Muscle of arm (tissue), 12 donors: Measurements from ENCODE around the gene CDK17. TPM values are rescaled to one million over a fixed set of nuclear protein-coding genes. Genes with fewer than 3 reads are reported as not detected.
"Not testable (repeated sequence)": the region's sequence is repeated elsewhere in the genome, so short reads cannot be mapped to it uniquely, and the experiment has no call there.

Source experiments
- DNase-seq: peaks from one replicate; pipeline ENCODE4 v3.0.0-alpha.2; 2013
- polyA plus RNA-seq, 12 donors: library from polyadenylated mRNA; unstranded; fragments of 120-200 nt; gene quantifications; one replicate each; pipeline ENCODE4 v1.2.1, GENCODE V29; 2013; ENCODE audit not compliant: insufficient read length in 12 of 12

CDK17 gene
- polyA plus RNA-seq, 12 donors = 24.3 to 41.6 (median 31.8) TPM; not detected in 1

- DNase-seq = peak; percentile 34
Measured at GRCh38 chr12:96420277-96420835, 20.1 kb upstream of the CDK17 start.

DNA sequence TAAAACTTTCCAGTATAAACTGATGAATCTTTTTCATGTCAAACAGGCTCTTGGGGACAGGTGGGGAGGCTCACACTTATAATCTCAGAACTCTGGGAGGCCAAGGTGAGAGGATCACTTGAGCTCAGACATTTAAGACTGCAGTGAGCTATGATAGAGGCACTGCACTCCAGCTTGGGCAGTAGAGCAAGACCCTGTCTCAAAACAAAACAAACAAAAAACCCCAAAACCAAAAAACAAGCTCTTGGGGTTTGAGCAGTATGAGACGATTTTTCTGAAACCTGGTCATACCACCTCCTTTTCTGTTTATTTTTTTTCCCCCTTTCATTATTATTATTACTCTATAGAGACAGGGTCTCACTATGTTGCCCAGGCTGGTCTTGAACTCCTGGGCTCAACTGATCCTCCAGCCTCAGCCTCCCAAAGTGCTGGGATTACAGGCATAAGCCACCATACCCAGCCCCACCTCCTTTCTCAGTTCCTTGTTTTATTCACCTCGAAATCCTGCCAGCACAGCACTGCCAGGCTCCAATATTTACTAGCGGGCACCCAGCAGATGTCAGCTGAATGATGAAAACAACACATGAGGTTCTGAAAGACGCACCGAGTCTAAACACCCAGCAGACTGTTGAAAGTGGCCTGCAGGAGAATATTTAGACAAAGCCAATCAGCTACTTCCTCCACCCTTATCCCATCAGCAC lies 19.5 kb upstream of the CDK17 start:
- no peak for DNase-seq

GRCh38 chr12:96417688-96418087 lies 17.4 kb upstream of the CDK17 start:
- DNase-seq = not testable (repeated sequence)

- no peak for DNase-seq
Measured at GRCh38 chr12:96416033-96416799, 16.0 kb upstream of the CDK17 start.

GRCh38 chr12:96414637-96415036 lies 14.4 kb upstream of the CDK17 start:
- DNase-seq = no peak

GRCh38 chr12:96412431-96412830 lies 12.2 kb upstream of the CDK17 start:
- no peak for DNase-seq

DNA sequence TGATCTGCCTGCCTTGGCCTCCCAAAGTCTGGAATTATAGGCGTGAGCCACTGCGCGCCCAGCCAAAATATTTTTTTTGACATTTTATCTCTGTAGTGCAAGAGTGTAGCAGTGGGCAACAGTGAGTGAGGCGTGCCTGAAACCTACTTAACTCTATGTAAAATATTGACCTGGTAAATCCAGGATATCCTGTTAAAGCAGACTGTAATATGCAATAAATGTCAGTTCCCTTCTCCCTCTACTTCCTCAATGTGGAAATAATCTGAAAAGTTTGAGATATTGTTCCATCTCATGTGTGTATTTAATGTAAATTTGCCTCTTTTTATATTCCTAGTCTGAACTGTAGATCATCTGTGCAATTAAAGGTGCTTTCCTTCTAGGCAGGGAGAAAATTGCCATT lies 9.5 kb upstream of the CDK17 start:
- DNase-seq = no peak

- DNase-seq = no peak
Measured at GRCh38 chr12:96408993-96409392, 8.8 kb upstream of the CDK17 start.

- not testable (repeated sequence) for DNase-seq
Measured at GRCh38 chr12:96407429-96408097, 7.3 kb upstream of the CDK17 start.

DNA sequence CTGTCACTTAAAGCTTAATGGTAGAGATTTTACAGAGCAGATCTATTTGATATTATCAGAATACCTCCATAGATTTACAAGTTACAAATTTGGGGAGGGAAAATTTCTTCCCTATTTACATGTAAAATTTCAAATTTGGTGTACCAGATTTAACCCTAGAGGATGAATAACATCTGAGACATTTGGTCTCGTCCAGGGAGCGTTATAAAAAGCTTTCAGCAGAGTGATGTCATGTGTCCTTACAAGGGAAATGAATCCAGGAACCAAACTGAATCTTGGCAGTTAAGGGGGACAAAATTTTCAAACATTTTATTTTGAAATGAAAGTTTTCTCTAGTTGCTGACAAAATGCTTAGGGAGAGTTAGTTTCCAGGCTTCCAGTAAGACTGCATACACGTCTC lies 4.5 kb upstream of the CDK17 start:
- no peak for DNase-seq

DNA sequence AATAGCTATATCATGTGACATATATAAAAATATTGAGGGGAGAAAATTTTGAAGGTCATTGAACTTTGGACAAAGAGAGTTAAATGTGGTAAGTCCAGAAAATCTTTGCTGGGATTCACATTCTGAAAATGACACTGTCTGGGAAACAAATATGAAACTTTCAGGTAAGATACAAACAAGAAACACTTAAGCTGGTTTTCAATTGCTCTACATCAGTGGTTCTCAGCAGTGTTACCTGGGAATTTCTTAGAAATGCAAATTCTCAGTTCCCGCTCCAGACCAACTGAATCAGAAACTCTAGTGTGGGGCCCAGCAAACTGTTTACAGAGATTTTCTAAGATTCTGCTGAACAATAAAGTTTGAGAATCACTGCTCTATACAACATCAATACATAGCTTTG lies 3.6 kb upstream of the CDK17 start:
- no peak for DNase-seq

GRCh38 chr12:96402522-96402921 lies 2.3 kb upstream of the CDK17 start:
- not testable (repeated sequence) for DNase-seq

- no peak for DNase-seq
Measured at GRCh38 chr12:96402061-96402460, 1.8 kb upstream of the CDK17 start.

GRCh38 chr12:96401076-96401871 lies 1.0 kb upstream of the CDK17 start:
- peak; percentile 43 for DNase-seq

DNA sequence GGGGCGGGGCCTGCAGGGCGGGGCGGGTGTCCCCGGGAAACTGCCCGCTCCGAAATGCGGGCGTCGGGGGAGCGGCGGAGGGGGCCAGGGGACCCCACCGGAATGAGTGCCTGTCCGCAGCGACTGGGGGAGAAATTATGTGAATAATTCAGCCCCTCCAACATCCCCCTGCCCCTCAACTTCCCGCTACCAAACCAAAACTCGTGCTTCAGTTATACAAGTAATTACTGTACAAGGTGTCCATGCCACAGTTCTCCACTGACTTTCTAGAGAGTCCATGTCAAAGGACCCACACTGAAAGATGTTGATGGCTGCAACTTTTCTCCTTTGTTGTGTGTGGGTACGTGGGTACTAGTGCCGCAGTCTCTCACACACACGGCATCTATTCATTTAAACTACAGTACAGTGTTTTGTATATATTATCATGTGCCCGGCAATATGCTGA lies 414 bp upstream of the CDK17 start:
- DNase-seq = peak; percentile 68

- peak; percentile 64 for DNase-seq
Measured at GRCh38 chr12:96399120-96399918, 920 bp downstream of the CDK17 start.

- DNase-seq = no peak
Measured at GRCh38 chr12:96398424-96399119, 1.7 kb downstream of the CDK17 start.

DNA sequence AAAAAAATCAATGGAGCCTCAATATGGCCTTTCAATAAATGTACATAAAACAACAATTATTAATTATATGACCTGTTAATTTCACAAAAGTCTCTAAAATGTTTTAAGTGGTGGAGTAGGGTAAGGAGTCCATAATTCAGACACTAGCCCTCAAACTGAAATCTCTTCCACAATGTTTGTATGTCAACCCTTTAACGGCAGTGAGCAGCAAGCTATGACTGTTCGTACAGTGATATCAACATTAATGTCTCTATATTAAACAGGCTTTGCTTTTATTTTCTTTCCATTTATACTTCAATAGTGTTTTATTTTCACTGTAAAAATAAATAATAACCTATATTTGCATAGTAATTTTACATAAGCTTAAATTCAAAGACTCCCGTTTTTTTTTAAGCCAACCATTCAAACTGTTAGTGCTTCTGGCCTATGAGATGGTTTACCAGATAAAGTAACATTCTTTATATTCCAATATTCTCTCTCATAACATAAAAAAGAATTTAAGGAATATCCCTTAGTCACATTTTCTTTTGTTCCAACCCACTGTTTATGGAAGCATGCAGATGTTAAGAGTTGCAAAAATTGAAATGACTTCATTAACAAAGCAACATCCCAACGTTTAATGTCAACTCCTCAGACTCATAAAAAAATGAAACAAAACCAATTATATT lies 2.3 kb downstream of the CDK17 start:
- no peak for DNase-seq

- DNase-seq = no peak
Measured at GRCh38 chr12:96396914-96397313, 3.3 kb downstream of the CDK17 start.
